Activated T-cell treated with anti-CD3 and anti-CD28 coated beads, Interleukin-2, amount 50 U/mL, for 4 hours (primary cell): Measurements from ENCODE around the gene TCF3. TPM values are rescaled to one million over a fixed set of nuclear protein-coding genes. Genes with fewer than 3 reads are reported as not detected.
A peak's percentile ranks its signal among the peaks of the same experiment; 100 is the strongest.

Experiments
- ATAC-seq, 2 donors: fragments of 200-7000 bp; cut with Tn5 transposase; one replicate each; pipeline ENCODE4 v1.10.0; 2021
- DNase-seq: peaks from one replicate; pipeline ENCODE4 v3.0.0-alpha.2; 2020
- H3K27me3 Mint-ChIP-seq: one replicate; pipeline ENCODE4 v1.8.0; 2021; ENCODE audit warnings: low read depth, mixed read lengths
- H3K36me3 Mint-ChIP-seq: one replicate; pipeline ENCODE4 v1.8.0; 2022; ENCODE audit warnings: mixed read lengths; ENCODE audit not compliant: insufficient read depth
- H3K4me1 Mint-ChIP-seq: one replicate; pipeline ENCODE4 v1.8.0; 2021; ENCODE audit warnings: low read depth, mixed read lengths
- H3K4me3 Mint-ChIP-seq: one replicate; pipeline ENCODE4 v1.8.0; 2021; ENCODE audit warnings: mild to moderate bottlenecking, moderate library complexity, mixed read lengths
- H3K9me3 Mint-ChIP-seq: one replicate; pipeline ENCODE4 v1.8.0; 2021; ENCODE audit warnings: mixed read lengths
- total RNA-seq, 3 donors: library from RNA; stranded (reverse); gene quantifications; one replicate each; pipeline ENCODE4 v1.2.1, GENCODE V29; 2021

The TCF3 gene
- total RNA-seq, 3 donors from 2014 or later = 144 to 184 (median 153) TPM

DNA sequence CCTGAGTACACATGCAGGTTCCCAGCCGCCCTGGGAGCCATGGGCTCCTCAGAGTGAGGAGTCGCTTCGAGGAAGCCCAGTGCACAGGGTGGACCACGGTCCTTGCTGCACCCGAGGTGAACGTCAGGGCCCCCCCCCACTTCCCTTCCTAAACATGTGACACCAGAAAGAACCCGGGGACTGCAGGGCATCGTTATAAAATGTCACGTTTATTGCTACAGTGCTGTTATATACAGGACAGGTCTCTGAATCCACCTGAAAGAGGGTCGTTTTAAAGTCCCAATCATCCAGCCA, 43.4 kb downstream of the TCF3 start:
- Mint-ChIP-seq H3K4me3 (peak overlapping the region; percentile 35), H3K36me3 (peaks cover 6% of the 10 kb centered on the region)
- no peak for ATAC-seq

DNA sequence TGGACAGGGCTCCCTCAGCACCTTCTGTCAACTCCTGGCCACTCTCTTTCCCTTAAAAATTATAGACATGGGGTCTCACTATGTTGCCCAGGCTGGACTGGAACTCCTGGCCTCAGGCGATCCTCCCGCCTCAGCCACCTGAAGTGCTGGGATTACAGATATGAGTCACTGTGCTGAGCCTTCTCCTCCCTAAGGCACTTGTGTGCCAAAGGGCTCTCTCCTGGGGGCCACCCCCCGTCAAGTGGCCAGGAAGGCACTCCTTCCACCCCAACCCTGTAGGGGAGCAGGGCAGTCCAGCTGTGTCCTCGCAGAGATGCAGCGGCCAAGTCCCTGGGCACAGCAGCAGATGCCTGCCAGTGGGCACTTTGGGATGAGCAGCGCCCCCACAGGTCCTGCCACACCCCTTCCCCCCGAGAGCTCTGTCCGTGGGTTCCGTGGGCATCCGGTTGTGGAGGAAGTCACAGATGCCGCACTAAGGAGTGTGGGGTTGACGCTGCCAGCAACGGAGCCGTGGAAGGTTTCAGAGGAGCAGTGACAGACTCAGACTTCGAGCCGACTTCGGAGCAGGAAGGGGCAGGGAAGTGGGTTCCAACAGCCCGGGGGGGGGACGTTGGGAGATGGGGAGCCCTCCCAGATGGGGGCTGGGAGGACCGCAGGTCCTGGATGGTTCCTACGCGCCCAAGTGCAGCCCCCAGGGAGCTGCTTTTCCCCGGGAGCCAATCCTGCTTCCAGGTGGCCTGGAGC, 43.9 kb downstream of the TCF3 start:
- Mint-ChIP-seq H3K4me1 (peaks cover 34% of the 10 kb centered on the region), H3K9me3 (no peaks in the 10 kb centered on the region), H3K27me3 (no peaks in the 10 kb centered on the region), H3K4me3 (peak overlapping the region; percentile 68), H3K36me3 (peaks cover 6% of the 10 kb centered on the region)
- DNase-seq = no peak
- ATAC-seq = no peak

More for the DNA sequence above, 43.4 kb downstream of the TCF3 start:
- no peak for DNase-seq
- Mint-ChIP-seq H3K4me1 (peaks cover 29% of the 10 kb centered on the region), H3K27me3 (no peaks in the 10 kb centered on the region), H3K9me3 (no peaks in the 10 kb centered on the region)

DNA sequence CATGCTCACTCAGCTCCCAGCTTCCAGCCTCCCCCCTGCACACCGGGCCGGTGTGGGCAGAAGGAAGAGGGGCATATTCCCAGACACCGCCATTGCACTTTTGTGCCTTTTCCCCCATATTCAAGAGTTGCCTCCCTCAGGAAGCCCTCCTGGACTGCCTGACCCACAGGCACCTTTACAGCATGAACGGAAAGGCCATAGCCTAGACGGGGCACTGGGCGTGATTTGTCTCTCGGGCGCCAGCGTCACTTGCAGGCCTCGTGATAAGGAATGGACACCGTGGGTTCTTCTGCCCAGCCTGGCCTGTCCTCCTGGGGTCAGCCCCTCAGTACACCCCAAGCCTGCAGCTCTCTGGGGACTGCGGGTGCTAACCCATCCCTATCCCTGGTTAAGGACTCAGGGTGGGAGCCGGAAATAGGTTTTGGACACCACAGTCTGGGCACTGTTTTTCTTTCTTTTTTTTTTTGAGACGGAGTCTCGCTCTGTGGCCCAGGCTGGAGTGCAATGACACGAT, 46.2 kb downstream of the TCF3 start:
- Mint-ChIP-seq H3K27me3 (no peaks in the 10 kb centered on the region), H3K4me3 (peak overlapping the region; percentile 96), H3K9me3 (no peaks in the 10 kb centered on the region), H3K4me1 (peaks cover 44% of the 10 kb centered on the region), H3K36me3 (peaks cover 5% of the 10 kb centered on the region)
- peak in 1 of 2 donors; percentile 1 for ATAC-seq
- DNase-seq = no peak

DNA sequence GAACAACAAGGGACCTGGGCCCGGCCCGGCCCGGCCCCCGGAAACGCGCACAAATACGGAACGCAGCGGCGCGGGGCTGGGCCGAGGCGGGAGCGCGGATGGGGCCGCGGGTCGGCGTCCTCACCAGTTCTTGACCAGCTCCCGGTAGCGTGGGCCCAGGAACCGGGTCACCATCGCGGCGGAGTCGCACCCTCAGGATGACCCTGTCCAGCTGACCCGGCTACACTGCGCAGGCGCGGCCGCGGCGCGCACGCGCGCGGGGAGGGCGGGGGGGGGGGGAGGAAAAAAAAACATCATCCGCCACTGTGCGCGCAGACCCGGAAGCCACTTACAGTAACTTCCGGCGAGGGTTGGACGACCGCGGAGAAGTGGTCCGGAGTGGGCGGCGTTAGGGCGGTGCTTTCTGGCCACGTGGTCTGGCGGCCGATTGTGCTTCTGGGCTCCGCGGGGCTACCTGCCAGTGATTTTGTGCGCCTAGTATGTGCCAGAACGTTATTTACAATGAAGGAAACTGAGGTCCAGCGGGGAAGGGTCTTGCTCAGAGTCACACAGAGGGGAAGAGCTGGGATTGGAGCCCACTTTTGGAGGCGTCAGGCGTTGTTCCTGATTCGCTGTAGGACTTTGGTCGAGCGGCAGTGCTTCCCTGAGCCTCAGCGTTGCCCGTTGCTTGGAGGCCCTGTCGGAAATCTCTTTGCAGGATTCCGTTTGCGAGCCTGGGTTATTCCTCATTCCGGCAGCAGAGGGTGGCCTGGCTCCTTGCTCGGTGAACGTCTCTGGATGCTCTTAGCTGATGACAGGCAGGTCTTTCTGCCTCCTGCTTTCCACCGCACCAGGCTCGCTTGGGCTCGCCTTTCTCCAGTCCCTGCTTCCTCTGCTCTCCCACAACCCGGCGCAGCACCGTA, 46.9 kb downstream of the TCF3 start, which contains the start of gene UQCR11:
UQCR11 (minus strand) TSS at position 227 of the 902 bp plus-strand sequence; CDS start at position 174, 53 bp downstream.
- ATAC-seq = peak; percentile 86
- H3K36me3 Mint-ChIP-seq = peaks cover 4% of the 10 kb centered on the region
- peaks cover 43% of the 10 kb centered on the region for H3K4me1 Mint-ChIP-seq
- H3K4me3 Mint-ChIP-seq = peak within 1 kb of the TSS; percentile 96
- H3K27me3 Mint-ChIP-seq = no peaks in the 10 kb centered on the region
- no peaks in the 10 kb centered on the region for H3K9me3 Mint-ChIP-seq
- DNase-seq = peak; percentile 88

DNA sequence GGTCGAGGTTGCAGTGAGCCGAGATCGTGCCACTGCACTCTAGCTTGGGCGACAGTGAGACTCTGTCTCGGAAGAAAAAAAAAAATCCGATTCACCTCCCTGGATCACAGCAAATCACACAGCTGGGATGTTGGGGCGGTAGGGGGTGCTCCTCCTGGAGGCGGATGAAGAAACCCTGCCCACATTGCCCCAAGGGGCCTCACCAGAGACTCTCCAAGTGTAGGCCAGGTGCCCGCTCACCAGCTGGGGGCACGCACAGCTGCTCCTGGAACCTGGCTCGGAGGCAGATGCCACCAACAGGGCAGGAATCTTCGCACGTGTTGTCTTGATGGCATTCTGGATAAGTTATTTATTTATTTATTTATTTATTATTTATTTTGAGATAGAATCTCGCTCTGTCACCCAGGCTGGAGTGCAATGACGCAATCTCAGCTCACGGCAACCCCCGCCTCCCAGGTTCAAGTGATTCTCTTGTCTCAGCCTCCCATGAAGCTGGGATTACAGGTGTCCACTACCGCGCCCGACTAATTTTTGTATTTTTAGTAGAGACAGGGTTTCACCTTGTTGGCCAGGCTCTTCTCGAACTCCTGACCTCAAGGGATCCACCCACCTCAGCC, 50.2 kb downstream of the TCF3 start:
- Mint-ChIP-seq H3K4me3 (no peak overlapping the region), H3K36me3 (peaks cover 11% of the 10 kb centered on the region), H3K9me3 (no peaks in the 10 kb centered on the region), H3K27me3 (no peaks in the 10 kb centered on the region), H3K4me1 (peaks cover 26% of the 10 kb centered on the region)
- ATAC-seq (no peak), DNase-seq (no peak)

DNA sequence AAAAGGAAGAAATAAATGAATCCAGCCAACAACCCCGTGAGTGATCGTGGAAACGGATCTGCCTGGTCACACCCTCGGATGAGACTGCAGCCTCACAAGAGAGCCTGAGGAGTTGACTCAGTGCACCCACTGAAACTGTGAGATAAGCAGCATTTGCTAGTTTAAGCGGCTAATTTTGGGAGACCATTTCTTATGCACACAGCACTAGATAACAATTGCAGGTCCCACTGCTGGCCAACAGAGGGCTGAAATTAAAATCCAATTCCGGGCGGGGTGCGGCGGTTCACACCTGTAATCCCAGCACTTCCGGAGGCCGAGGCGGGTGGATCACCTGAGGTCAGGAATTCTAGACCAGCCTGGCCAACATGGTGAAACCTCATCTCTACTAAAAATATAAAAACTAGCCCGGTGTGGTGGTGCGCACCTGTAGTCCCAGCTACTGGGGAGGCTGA, 50.8 kb downstream of the TCF3 start:
- ATAC-seq (no peak), DNase-seq (no peak)
- peaks cover 12% of the 10 kb centered on the region for H3K36me3 Mint-ChIP-seq
- H3K4me3 Mint-ChIP-seq = no peak overlapping the region
- peaks cover 25% of the 10 kb centered on the region for H3K4me1 Mint-ChIP-seq
- H3K9me3 Mint-ChIP-seq = no peaks in the 10 kb centered on the region
- no peaks in the 10 kb centered on the region for H3K27me3 Mint-ChIP-seq

DNA sequence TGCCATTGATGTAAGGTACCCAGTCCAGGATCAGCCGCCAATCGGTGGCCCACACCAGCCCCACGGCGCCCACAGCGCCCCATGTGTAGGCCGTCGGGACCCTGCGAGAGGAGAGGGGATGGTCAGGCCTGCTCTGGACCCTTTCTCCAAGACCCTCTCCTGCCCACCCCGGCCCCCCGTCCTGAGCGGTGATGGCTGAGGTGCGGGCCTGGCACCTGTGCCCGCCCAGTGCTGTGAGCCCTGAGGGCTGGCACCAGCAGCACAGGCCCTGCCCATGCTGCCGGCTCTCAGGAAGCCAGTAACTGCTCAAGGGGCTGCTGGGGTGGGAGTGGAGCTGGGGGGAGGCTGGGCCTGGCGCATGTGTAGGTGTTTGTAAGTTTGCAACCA, 53.0 kb downstream of the TCF3 start:
- Mint-ChIP-seq H3K4me1 (peaks cover 18% of the 10 kb centered on the region), H3K27me3 (no peaks in the 10 kb centered on the region), H3K36me3 (peaks cover 12% of the 10 kb centered on the region), H3K4me3 (no peak overlapping the region), H3K9me3 (no peaks in the 10 kb centered on the region)
- ATAC-seq (no peak), DNase-seq (no peak)

DNA sequence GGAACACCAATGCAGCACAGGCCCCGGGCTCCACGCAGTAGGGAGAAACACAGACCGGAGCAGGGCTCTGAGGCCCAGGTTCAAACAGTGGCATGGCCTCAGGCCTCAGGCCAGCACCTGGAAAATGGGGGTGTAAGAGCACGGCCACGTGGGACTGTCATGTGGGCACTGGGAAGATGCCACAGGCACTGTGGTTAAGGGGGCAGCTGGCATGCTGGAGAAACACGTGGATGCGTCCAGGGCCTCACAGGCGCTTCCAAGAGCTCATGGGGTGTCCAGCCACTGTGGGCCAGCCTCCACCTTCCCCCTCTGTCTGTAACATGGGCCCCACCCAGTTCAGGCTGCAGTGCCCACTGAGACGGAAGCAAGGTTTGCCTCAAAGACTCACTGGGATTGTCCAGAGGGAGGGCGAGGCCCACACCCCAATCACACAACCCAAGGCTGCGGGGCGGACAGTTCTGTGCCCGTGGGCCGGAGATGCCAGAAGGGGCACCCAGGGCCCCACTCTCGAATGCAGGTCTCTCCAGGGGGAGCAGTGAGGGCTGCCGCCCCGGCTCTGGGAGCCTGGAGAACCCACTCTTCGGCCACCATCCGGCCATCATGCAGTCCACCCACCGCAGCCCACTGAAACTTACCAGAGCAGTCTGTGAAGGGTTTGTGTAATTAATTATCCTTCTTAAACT, 53.5 kb downstream of the TCF3 start:
- Mint-ChIP-seq H3K36me3 (peaks cover 12% of the 10 kb centered on the region), H3K27me3 (no peaks in the 10 kb centered on the region), H3K4me1 (peaks cover 15% of the 10 kb centered on the region), H3K9me3 (no peaks in the 10 kb centered on the region), H3K4me3 (no peak overlapping the region)
- DNase-seq (no peak), ATAC-seq (no peak)

DNA sequence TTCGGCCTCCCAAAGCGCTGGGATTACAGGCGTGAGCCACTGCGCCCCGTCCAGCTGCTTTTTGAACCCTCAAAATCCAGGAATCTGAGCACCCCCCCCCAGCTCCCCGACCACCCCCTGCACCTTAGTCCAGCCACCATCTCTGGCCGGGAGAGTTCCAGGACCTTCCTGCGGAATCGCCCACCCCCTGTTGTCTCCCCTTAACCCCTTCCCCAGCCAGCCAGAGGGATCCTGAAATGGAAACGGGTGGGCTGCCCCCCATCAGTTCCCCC, 59.0 kb downstream of the TCF3 start:
- DNase-seq (no peak), ATAC-seq (no peak)
- H3K9me3 Mint-ChIP-seq = no peaks in the 10 kb centered on the region
- H3K4me3 Mint-ChIP-seq = peak overlapping the region; percentile 85
- peaks cover 12% of the 10 kb centered on the region for H3K36me3 Mint-ChIP-seq
- no peaks in the 10 kb centered on the region for H3K27me3 Mint-ChIP-seq
- H3K4me1 Mint-ChIP-seq = peaks cover 10% of the 10 kb centered on the region

DNA sequence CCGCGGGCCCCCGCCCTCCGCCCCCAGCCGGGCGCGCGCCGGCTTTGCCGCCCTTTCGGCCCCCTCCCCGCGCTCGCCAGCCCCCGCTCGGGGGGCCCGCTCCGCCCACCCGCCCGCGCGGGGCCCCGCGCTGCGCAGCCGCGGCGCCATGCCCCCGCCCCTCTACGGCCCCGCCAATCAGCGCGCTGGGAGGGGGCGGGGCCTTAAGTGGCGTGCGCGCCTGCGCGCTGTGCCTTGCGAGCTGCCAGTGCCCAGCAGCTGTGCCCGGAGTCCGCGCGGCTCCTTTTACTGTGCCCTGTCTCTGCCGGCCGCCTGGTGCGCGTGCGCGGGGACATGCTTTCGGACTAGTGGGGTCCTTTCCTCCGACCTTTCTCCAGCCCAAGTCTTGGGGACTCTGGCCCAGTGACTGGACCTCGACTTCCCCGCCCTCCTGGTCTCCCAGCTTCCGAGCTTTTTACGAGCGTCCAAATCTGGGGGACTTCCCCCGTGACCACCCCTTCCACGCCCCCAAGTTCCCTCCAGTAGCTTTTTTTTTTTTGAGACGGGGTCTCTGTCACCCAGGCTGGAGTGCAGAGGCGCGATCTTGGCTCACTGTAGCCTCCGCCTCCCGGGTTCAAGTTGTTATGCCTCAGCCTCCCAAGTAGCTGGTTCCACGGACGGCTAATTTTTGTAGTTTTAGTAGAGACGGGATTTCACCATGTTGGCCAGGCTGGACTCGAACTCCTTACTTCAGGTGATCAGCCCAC, 59.5 kb downstream of the TCF3 start, which contains the start of gene MBD3:
MBD3 (minus strand) TSS at position 111 of the 746 bp plus-strand sequence. CDS start 234 bp downstream, outside the sequence.
- H3K4me3 Mint-ChIP-seq = peak within 1 kb of the TSS; percentile 96

DNA sequence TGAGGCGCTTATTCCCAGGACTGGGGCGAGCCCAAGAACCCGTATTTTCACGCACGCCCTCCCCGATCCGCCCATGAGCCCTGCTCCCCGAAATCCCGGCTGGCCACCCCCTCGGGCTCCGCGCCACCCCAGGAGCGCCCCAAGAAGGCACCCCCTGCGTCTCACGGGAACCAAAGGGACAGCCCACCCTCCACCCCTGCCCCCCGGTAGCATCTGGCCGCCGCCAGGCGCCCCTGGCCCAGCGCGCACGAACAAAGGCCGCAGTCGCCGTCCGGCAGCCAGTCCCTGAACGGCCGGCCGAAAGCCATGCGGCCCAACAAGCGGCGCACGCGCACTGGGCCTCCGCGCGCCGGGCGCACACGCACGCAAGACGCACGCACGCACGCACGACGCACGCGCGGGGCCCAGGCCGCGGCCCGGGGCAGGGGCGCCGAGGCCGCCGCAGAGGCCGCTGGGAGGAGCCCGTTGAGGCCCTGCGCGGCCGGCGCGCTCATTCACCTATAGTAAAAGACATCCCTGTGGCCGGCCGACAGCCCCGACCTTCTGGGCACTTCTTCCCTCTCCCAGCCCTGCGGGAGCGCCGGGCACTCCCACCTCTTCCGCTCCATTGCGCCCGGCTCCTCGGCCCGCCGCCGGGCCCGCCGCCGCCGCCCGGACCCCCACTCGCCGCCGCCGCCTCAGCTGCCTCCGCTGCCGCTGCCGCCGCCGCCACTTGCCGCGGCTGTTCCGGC, 60.2 kb downstream of the TCF3 start:
- peak; percentile 77 for DNase-seq
- Mint-ChIP-seq H3K4me1 (peaks cover 10% of the 10 kb centered on the region), H3K36me3 (peaks cover 5% of the 10 kb centered on the region), H3K4me3 (peak overlapping the region; percentile 96), H3K9me3 (no peaks in the 10 kb centered on the region), H3K27me3 (no peaks in the 10 kb centered on the region)
- peak; percentile 90 to 91 for ATAC-seq

More for the DNA sequence above, 59.5 kb downstream of the TCF3 start, which contains the start of gene MBD3:
- no peaks in the 10 kb centered on the region for H3K27me3 Mint-ChIP-seq
- peaks cover 10% of the 10 kb centered on the region for H3K4me1 Mint-ChIP-seq
- DNase-seq (peak; percentile 87), ATAC-seq (peak; percentile 77 to 81)
- H3K36me3 Mint-ChIP-seq = peaks cover 12% of the 10 kb centered on the region
- no peaks in the 10 kb centered on the region for H3K9me3 Mint-ChIP-seq

DNA sequence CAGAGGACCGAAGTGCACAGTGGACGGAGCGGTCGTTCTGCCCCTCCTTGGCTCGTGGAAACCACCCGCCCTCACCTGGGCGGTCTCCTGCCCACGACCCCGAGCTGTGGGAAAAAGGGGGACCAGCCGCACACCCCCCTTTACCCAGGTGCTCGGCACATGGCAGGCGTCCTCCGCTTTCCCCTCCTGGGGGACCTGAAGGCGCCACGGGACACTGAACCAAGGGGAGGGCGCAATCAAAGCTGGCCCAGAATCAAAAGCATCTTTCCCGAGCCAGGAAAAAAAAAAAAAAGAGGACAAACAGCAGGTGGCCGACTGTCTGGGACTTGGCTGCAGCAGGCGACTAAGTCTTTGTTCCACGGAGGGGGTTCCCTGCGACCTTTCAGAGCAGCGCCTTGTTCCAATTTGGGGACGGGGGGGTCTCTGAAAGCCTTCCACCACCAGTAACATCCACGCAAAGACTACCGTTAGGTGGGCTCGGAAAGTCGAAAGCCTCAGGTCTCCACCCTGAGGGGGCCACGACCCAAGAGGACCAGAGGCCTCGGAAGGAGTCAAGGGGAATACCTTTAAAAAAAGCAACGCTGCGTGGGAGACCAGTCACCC, 60.9 kb downstream of the TCF3 start:
- Mint-ChIP-seq H3K27me3 (no peaks in the 10 kb centered on the region), H3K36me3 (peaks cover 4% of the 10 kb centered on the region), H3K4me3 (peak overlapping the region; percentile 96), H3K9me3 (no peaks in the 10 kb centered on the region), H3K4me1 (peaks cover 10% of the 10 kb centered on the region)
- ATAC-seq (peak in 1 of 2 donors; percentile 0), DNase-seq (peak; percentile 24)
